Effector memory CD4-positive, alpha-beta T cell (primary cell): ENCODE results near the gene STAT1.

Experiments used
- DNase-seq, 3 donors: peaks; one replicate each; pipeline ENCODE4 v3.0.0-alpha.2; 2020
- H3K27ac ChIP-seq: 2 replicates; pipeline ENCODE4 v1.7.0; 2013; ENCODE audit warnings: mild to moderate bottlenecking, low read length, moderate library complexity; ENCODE audit not compliant: insufficient read depth, poor library complexity, severe bottlenecking
- H3K27me3 ChIP-seq: replicated peaks from 2 replicates; pipeline ENCODE4 v1.7.0; 2013; ENCODE audit warnings: mild to moderate bottlenecking, low read length; ENCODE audit not compliant: insufficient read depth, control insufficient read depth, poor library complexity, severe bottlenecking
- H3K36me3 ChIP-seq: 2 replicates; pipeline ENCODE4 v1.7.0; 2013; ENCODE audit warnings: mild to moderate bottlenecking, low read length, moderate library complexity; ENCODE audit not compliant: control insufficient read depth, insufficient read depth
- H3K4me1 ChIP-seq: 2 replicates; pipeline ENCODE4 v1.7.0; 2013; ENCODE audit warnings: low read length, mild to moderate bottlenecking; ENCODE audit not compliant: control insufficient read depth, insufficient read depth, poor library complexity, severe bottlenecking
- H3K4me3 ChIP-seq: 2 replicates; pipeline ENCODE4 v1.7.0; 2013; ENCODE audit warnings: low read length, low read depth, mild to moderate bottlenecking; ENCODE audit not compliant: insufficient read depth, poor library complexity, severe bottlenecking
- H3K9me3 ChIP-seq: 2 replicates; pipeline ENCODE4 v1.7.0; 2013; ENCODE audit warnings: mild to moderate bottlenecking, low read length, moderate library complexity; ENCODE audit not compliant: control insufficient read depth

STAT1 gene

GRCh38 chr2:191032588-191033429, 18.8 kb upstream of the STAT1 start:
- Histone ChIP-seq H3K27me3 (no peaks in the 10 kb centered on the region), H3K9me3 (no peaks in the 10 kb centered on the region), H3K36me3 (peaks cover 48% of the 10 kb centered on the region), H3K4me3 (no peak overlapping the region), H3K27ac (no peak overlapping the region), H3K4me1 (peaks cover 16% of the 10 kb centered on the region)
- DNase-seq: no peak

DNA sequence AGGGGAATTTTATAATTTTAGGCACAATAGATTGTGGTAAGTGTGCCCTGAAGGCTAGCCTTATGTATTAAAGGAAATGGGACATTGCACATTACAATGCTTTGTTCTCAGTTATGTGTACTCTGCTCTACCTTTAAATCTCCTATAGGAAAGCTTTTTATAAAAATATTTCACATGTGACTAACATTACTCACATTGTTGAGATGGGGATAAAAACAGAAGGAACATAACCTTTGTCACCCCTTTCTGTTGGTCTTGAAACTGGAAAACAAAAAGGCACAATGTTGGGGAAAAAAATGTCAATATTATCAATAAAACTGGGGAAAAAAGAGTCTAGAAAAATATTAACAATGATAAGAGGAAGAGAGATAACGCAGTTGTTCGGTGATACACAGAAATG, 17.3 kb upstream of the STAT1 start:
- DNase-seq: no peak
- no peak overlapping the region for H3K4me3 ChIP-seq
- H3K36me3 ChIP-seq: peaks cover 36% of the 10 kb centered on the region
- H3K4me1 ChIP-seq: peaks cover 16% of the 10 kb centered on the region
- no peaks in the 10 kb centered on the region for H3K9me3 ChIP-seq
- no peaks in the 10 kb centered on the region for H3K27me3 ChIP-seq
- H3K27ac ChIP-seq: no peak overlapping the region

- Histone ChIP-seq H3K27ac (no peak overlapping the region), H3K27me3 (no peaks in the 10 kb centered on the region), H3K4me3 (no peak overlapping the region), H3K9me3 (no peaks in the 10 kb centered on the region), H3K36me3 (peaks cover 33% of the 10 kb centered on the region), H3K4me1 (peaks cover 16% of the 10 kb centered on the region)
- no peak for DNase-seq
Observed at GRCh38 chr2:191030521-191031154, 16.7 kb upstream of the STAT1 start.

- H3K27ac ChIP-seq: no peak overlapping the region
- peaks cover 16% of the 10 kb centered on the region for H3K4me1 ChIP-seq
Observed at GRCh38 chr2:191029280-191029950, 15.4 kb upstream of the STAT1 start.

DNA sequence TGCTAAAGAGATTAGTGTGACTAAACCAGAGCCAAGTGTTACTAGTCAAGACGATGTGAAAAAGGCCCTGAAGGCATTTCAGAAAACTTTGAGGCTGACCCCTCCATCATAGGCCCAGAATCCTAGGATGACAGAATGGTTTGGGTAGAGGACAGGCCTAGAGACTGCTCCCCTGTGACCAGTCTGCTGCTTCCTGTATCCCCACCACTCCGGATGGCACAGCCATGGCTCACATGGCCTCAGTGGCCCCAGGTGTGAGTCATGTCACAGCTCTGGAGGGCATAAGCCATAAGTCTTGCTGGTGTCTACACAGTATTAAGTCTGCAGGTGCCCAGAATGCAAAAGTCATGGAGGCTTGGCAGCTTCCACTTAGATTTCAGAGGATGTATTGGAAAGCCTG, 12.4 kb upstream of the STAT1 start:
- no peak overlapping the region for H3K4me3 ChIP-seq
- H3K9me3 ChIP-seq: no peaks in the 10 kb centered on the region
- no peak for DNase-seq
- H3K36me3 ChIP-seq: no peaks in the 10 kb centered on the region
- peaks cover 40% of the 10 kb centered on the region for H3K4me1 ChIP-seq
- no peak overlapping the region for H3K27ac ChIP-seq
- no peaks in the 10 kb centered on the region for H3K27me3 ChIP-seq

More at GRCh38 chr2:191029280-191029950, 15.4 kb upstream of the STAT1 start:
- Histone ChIP-seq H3K9me3 (no peaks in the 10 kb centered on the region), H3K4me3 (no peak overlapping the region), H3K36me3 (peaks cover 22% of the 10 kb centered on the region), H3K27me3 (no peaks in the 10 kb centered on the region)
- DNase-seq: no peak

- Histone ChIP-seq H3K4me3 (no peak overlapping the region), H3K9me3 (no peaks in the 10 kb centered on the region), H3K4me1 (peaks cover 42% of the 10 kb centered on the region), H3K36me3 (no peaks in the 10 kb centered on the region), H3K27ac (no peak overlapping the region), H3K27me3 (no peaks in the 10 kb centered on the region)
- no peak for DNase-seq
Observed at GRCh38 chr2:191025135-191025534, 11.2 kb upstream of the STAT1 start.

DNA sequence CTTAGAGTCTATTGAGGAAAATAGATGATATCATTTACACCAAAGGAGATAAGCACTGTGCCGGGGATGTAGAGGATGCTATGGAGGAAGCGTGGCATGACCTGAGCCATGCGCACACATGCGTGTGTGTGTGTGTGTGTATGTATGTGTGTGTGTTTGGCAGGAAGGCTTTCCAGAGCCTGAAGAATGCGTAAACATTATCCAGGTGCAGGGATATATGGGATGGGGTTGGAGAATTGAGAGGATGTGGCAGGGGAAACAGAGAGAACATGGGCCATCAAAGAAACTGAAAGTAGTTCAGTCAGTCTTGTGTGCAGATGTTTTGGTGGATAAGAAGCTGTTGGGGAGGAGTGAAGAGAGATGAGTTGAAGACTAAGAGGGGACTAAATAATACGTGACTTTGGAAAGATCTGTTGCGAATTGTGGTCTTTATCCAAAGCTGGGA, 9.3 kb upstream of the STAT1 start:
- Histone ChIP-seq H3K27ac (peak overlapping the region; percentile 59), H3K4me1 (peaks cover 43% of the 10 kb centered on the region), H3K4me3 (peak overlapping the region; percentile 39)

GRCh38 chr2:191020742-191021381, 6.9 kb upstream of the STAT1 start:
- Histone ChIP-seq H3K27ac (peak overlapping the region; percentile 77), H3K27me3 (no peaks in the 10 kb centered on the region), H3K9me3 (no peaks in the 10 kb centered on the region), H3K4me1 (peaks cover 43% of the 10 kb centered on the region), H3K4me3 (peak overlapping the region; percentile 67), H3K36me3 (no peaks in the 10 kb centered on the region)
- DNase-seq: no peak

More for the DNA sequence above, 9.3 kb upstream of the STAT1 start:
- DNase-seq: no peak
- H3K9me3 ChIP-seq: no peaks in the 10 kb centered on the region
- H3K27me3 ChIP-seq: no peaks in the 10 kb centered on the region
- H3K36me3 ChIP-seq: no peaks in the 10 kb centered on the region

- H3K27me3 ChIP-seq: no peaks in the 10 kb centered on the region
- H3K36me3 ChIP-seq: no peaks in the 10 kb centered on the region
- H3K27ac ChIP-seq: peak overlapping the region; percentile 77
- H3K9me3 ChIP-seq: no peaks in the 10 kb centered on the region
- H3K4me3 ChIP-seq: peak overlapping the region; percentile 67
- H3K4me1 ChIP-seq: peaks cover 47% of the 10 kb centered on the region
- DNase-seq: peak; percentile 89 to 91 (median 89)
Observed at GRCh38 chr2:191020221-191020741, 6.3 kb upstream of the STAT1 start.
